GM12875 (cell line): ENCODE measurements around the gene GPR3.

Experiments
- H3K4me3 ChIP-seq: one replicate; pipeline ENCODE4 v1.5.1; 2011; ENCODE audit warnings: low read depth, low read length, control low read depth
- TF ChIP-seq, protein P1 (sequence below): IDR thresholded peaks from 2 replicates; pipeline ENCODE4 v1.5.1; 2011; ENCODE audit warnings: low read depth, mild to moderate bottlenecking, control low read depth, inconsistent platforms, low read length, moderate library complexity, borderline replicate concordance; ENCODE audit not compliant: insufficient read depth

GPR3 gene

GRCh38 chr1:27355683-27356082 lies 36.7 kb upstream of the GPR3 start:
- TF ChIP-seq, protein P1, sequence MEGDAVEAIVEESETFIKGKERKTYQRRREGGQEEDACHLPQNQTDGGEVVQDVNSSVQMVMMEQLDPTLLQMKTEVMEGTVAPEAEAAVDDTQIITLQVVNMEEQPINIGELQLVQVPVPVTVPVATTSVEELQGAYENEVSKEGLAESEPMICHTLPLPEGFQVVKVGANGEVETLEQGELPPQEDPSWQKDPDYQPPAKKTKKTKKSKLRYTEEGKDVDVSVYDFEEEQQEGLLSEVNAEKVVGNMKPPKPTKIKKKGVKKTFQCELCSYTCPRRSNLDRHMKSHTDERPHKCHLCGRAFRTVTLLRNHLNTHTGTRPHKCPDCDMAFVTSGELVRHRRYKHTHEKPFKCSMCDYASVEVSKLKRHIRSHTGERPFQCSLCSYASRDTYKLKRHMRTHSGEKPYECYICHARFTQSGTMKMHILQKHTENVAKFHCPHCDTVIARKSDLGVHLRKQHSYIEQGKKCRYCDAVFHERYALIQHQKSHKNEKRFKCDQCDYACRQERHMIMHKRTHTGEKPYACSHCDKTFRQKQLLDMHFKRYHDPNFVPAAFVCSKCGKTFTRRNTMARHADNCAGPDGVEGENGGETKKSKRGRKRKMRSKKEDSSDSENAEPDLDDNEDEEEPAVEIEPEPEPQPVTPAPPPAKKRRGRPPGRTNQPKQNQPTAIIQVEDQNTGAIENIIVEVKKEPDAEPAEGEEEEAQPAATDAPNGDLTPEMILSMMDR: no peak
- no peak overlapping the region for H3K4me3 ChIP-seq

DNA sequence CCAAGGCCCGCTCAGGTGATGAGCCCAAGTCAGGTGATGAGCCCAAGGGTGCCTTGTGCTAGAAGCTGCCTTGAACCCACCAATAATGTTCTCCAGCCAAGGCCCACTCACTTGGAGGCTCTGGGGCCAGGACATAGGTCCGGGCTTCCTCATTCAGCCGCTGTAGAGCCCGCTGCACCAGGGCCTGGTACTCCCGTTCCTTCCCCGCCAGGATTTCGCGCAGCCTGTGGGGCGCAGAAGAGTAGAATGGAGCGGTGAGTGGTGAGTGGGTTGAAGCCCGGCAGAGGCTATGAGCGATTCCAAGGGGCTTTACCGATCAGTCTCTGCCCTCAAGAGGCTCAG lies 36.2 kb upstream of the GPR3 start:
- TF ChIP-seq, protein P1: no peak

DNA sequence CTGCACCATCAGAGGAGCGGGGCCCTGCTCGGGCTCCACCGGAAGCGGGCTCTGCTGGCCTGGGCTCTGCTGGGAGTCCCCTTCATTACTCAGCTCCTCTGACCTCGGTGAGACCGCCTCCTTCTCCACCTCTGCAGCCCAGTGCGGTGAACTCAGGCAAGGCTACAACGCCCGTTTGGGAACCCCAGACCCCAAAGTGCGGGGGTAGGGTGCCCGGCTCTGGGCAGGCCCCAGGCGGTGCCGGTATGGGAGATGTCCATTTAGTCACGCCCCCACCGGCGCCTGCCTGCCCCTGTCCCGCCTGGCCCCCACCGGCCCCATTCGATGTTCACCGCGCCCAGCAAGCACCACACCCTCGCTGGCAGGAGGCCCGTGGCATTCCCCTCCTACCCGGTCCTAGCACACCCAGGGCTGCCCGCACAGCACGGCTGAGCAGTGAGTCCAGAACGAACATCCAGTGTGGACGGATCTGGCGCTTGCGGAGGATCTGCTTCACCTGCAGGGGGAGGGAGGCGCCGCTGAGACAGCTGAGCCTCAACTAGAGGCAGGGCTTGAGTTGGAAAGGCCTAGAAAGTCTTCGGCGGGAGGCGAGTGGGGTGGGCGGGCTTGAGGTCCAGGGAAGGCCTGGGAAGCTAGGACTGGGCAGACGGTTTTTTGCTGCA lies 35.7 kb upstream of the GPR3 start:
- TF ChIP-seq, protein P1: no peak
- H3K4me3 ChIP-seq: no peak overlapping the region

More for the DNA sequence above, 36.2 kb upstream of the GPR3 start:
- H3K4me3 ChIP-seq: no peak overlapping the region

- TF ChIP-seq, protein P1: peak; percentile 97
- H3K4me3 ChIP-seq: peak overlapping the region; percentile 37
Measured at GRCh38 chr1:27357281-27358037, 35.0 kb upstream of the GPR3 start.

- H3K4me3 ChIP-seq: no peak overlapping the region
- TF ChIP-seq, protein P1: no peak
Measured at GRCh38 chr1:27358038-27358927, 34.1 kb upstream of the GPR3 start.

GRCh38 chr1:27358928-27359313 lies 33.5 kb upstream of the GPR3 start:
- no peak overlapping the region for H3K4me3 ChIP-seq
- TF ChIP-seq, protein P1: no peak
